Fibroblast of lung (primary cell): ENCODE measurements around the gene METTL8. TPM values are rescaled to one million over a fixed set of nuclear protein-coding genes. Genes with fewer than 3 reads are reported as not detected.

ENCODE experiments used
- DNase-seq, 2 donors: peaks; one replicate each; pipeline versions ENCODE4 v3.0.0 to v3.0.0-alpha.2; 2010; ENCODE audit warnings: low read depth in 2 of 2
- H2AFZ ChIP-seq: 2 replicates; pipeline ENCODE4 v1.5.1; 2012; ENCODE audit warnings: low read length, control low read depth, inconsistent platforms
- H3K27ac ChIP-seq: 2 replicates; pipeline ENCODE4 v1.5.1; 2011; ENCODE audit warnings: low read length, control low read depth; ENCODE audit not compliant: insufficient read depth
- H3K27me3 ChIP-seq: 2 replicates; pipeline ENCODE4 v1.5.1; 2011; ENCODE audit warnings: mild to moderate bottlenecking, low read length; ENCODE audit not compliant: control insufficient read depth, insufficient read depth
- H3K36me3 ChIP-seq: 2 replicates; pipeline ENCODE4 v1.5.1; 2011; ENCODE audit warnings: low read length; ENCODE audit not compliant: control insufficient read depth, insufficient read depth
- H3K4me1 ChIP-seq: 2 replicates; pipeline ENCODE4 v1.5.1; 2011; ENCODE audit warnings: low read length; ENCODE audit not compliant: control insufficient read depth, insufficient read depth; ENCODE audit errors: extremely low read depth
- H3K4me2 ChIP-seq: 2 replicates; pipeline ENCODE4 v1.5.1; 2011; ENCODE audit warnings: low read length, control low read depth; ENCODE audit not compliant: insufficient read depth; ENCODE audit errors: extremely low read depth
- H3K4me3 ChIP-seq, 4 experiments: fragments of 200-600 bp in 1 of 4; sonication (generic) in 1 of 4; replicated peaks in 1 of 4; 2 replicates each; pipeline ENCODE4 v1.5.1; 2011 to 2016; ENCODE audit warnings: low read length in 4 of 4, low read depth in 3 of 4, mild to moderate bottlenecking in 3 of 4, control low read depth in 2 of 4, inconsistent platforms in 1 of 4, mixed read lengths in 1 of 4; ENCODE audit not compliant: insufficient read depth in 1 of 4; ENCODE audit errors: control extremely low read depth in 1 of 4
- H3K79me2 ChIP-seq: 2 replicates; pipeline ENCODE4 v1.5.1; 2012; ENCODE audit warnings: mild to moderate bottlenecking, low read length, inconsistent platforms; ENCODE audit not compliant: control insufficient read depth, insufficient read depth
- H3K9ac ChIP-seq: 2 replicates; pipeline ENCODE4 v1.5.1; 2011; ENCODE audit warnings: mild to moderate bottlenecking, low read length, control low read depth; ENCODE audit not compliant: insufficient read depth
- H3K9me3 ChIP-seq: 2 replicates; pipeline ENCODE4 v1.5.1; 2012; ENCODE audit warnings: low read depth, low read length; ENCODE audit not compliant: control insufficient read depth, insufficient read depth
- H4K20me1 ChIP-seq: 2 replicates; pipeline ENCODE4 v1.5.1; 2011; ENCODE audit warnings: low read length; ENCODE audit not compliant: control insufficient read depth, insufficient read depth; ENCODE audit errors: extremely low read depth
- CTCF ChIP-seq, 2 donors: IDR thresholded peaks in 1 of 2; conservative IDR thresholded peaks in 1 of 2; 1 replicate in 1 of 2; 2 replicates in 1 of 2; pipeline ENCODE4 v1.5.1; 2011 to 2012; ENCODE audit warnings: low read length in 2 of 2, control low read depth in 1 of 2, inconsistent platforms in 1 of 2, low read depth in 1 of 2, mild to moderate bottlenecking in 1 of 2
- EZH2 ChIP-seq: IDR thresholded peaks from 2 replicates; pipeline ENCODE4 v1.5.1; 2012; ENCODE audit warnings: low read length, control low read depth, mild to moderate bottlenecking; ENCODE audit errors: missing control alignments
- polyA plus RNA-seq, 2 donors: library from polyadenylated mRNA; depleted of rRNA in 1 of 2; stranded (reverse) in 1 of 2; unstranded in 1 of 2; fragments of >200 nt; gene quantifications; 2 replicates each; pipeline ENCODE4 v1.2.1, GENCODE V29; 2011 to 2012; ENCODE audit warnings: missing spikeins in 1 of 2
- total RNA-seq: library from RNA; depleted of rRNA; stranded (reverse); fragments of >200 nt; gene quantifications from 2 replicates; pipeline ENCODE4 v1.2.1, GENCODE V29; 2014

METTL8 gene
- total and polyA plus RNA-seq, 2 donors (not counting 1 experiment from before 2014, with no cell fraction given), result 16.7 to 22.4 TPM

GRCh38 chr2:171334946-171335345 lies 98.8 kb downstream of the METTL8 start:
- no peak overlapping the region for H3K4me3 ChIP-seq
- no peaks in the 10 kb centered on the region for H3K4me1 ChIP-seq
- H3K27ac ChIP-seq, result no peak overlapping the region
- TF ChIP-seq EZH2, result no peak
- no peaks in the 10 kb centered on the region for H3K36me3 ChIP-seq
- no peaks in the 10 kb centered on the region for H3K27me3 ChIP-seq
- H4K20me1 ChIP-seq, result no peaks in the 10 kb centered on the region
- no peaks in the 10 kb centered on the region for H3K9me3 ChIP-seq
- H2AFZ ChIP-seq, result no peak overlapping the region
- no peaks in the 10 kb centered on the region for H3K79me2 ChIP-seq
- H3K9ac ChIP-seq, result no peak overlapping the region
- no peak overlapping the region for H3K4me2 ChIP-seq
- no peak for DNase-seq

GRCh38 chr2:171334171-171334570 lies 99.6 kb downstream of the METTL8 start:
- no peak for TF ChIP-seq CTCF (conservative IDR thresholded peaks at IDR 0.05 in 1 of 2, IDR thresholded peaks at IDR 0.05 in 1 of 2; ENCODE audit: low read depth in 1 of 2, low read length in 2 of 2)
- TF ChIP-seq EZH2, result no peak
- no peaks in the 10 kb centered on the region for H4K20me1 ChIP-seq
- no peaks in the 10 kb centered on the region for H3K9me3 ChIP-seq
- no peaks in the 10 kb centered on the region for H3K36me3 ChIP-seq
- no peaks in the 10 kb centered on the region for H3K27me3 ChIP-seq
- no peak overlapping the region for H2AFZ ChIP-seq
- H3K9ac ChIP-seq, result no peak overlapping the region
- DNase-seq, result no peak
- H3K4me2 ChIP-seq, result no peak overlapping the region
- H3K4me1 ChIP-seq, result no peaks in the 10 kb centered on the region
- H3K27ac ChIP-seq, result no peak overlapping the region
- no peaks in the 10 kb centered on the region for H3K79me2 ChIP-seq
- H3K4me3 ChIP-seq, result no peak overlapping the region

- no peaks in the 10 kb centered on the region for H3K9me3 ChIP-seq
- no peak for DNase-seq
- H3K4me3 ChIP-seq, result no peak overlapping the region
- no peak overlapping the region for H3K9ac ChIP-seq
- H3K4me2 ChIP-seq, result no peak overlapping the region
- no peaks in the 10 kb centered on the region for H3K36me3 ChIP-seq
- no peaks in the 10 kb centered on the region for H4K20me1 ChIP-seq
- no peaks in the 10 kb centered on the region for H3K79me2 ChIP-seq
- no peaks in the 10 kb centered on the region for H3K4me1 ChIP-seq
- H2AFZ ChIP-seq, result no peak overlapping the region
- no peak overlapping the region for H3K27ac ChIP-seq
- no peaks in the 10 kb centered on the region for H3K27me3 ChIP-seq
- TF ChIP-seq CTCF (conservative IDR thresholded peaks at IDR 0.05 in 1 of 2, IDR thresholded peaks at IDR 0.05 in 1 of 2; ENCODE audit: low read depth in 1 of 2, low read length in 2 of 2), result no peak
- TF ChIP-seq EZH2, result no peak
These were observed 103.4 kb downstream of the METTL8 start for GRCh38 chr2:171330155-171330956.
